ENCODE measurements around the gene BICD1. TPM values are rescaled to one million over a fixed set of nuclear protein-coding genes. Genes with fewer than 3 reads are reported as not detected.

BICD1 gene
- total RNA-seq, 6 experiments from 2014 or later, result 1.0 to 4.9 (median 2.1) TPM

DNA sequence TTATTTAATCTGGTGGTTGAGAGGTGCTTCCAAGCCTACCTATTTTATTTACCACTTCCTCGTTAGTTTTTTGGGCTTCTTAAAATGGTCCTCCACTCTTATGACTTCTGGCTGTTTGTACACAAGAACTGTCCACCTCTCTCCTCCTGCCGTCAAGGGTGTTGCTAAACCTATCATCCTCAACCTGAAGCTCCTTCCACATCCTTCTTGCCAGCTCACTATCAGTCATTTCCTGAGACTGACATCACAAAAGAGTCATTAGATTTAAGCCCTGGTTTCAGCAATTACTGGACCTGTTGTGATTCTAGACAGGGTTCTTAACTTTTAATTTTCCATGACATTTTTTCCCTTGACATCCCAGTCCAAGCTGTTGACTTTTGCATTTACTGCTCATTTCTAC, 91.9 kb downstream of the BICD1 start:
- 75% methylated on average over 2 of the region's 2 CpGs for WGBS (ENCODE audit: insufficient coverage, low coverage, low lambda C conversion rate, missing lambda C conversion rate)
- Histone ChIP-seq H3K4me1 (no peaks in the 10 kb centered on the region), H3K9me3 (no peaks in the 10 kb centered on the region), H3K36me3 (no peaks in the 10 kb centered on the region), H3K4me3 (no peak overlapping the region), H3K27me3 (no peaks in the 10 kb centered on the region), H3K27ac (no peak overlapping the region)
- no peak for TF ChIP-seq POLR2A (IDR thresholded peaks at IDR 0.05)
- TF ChIP-seq, protein P1, sequence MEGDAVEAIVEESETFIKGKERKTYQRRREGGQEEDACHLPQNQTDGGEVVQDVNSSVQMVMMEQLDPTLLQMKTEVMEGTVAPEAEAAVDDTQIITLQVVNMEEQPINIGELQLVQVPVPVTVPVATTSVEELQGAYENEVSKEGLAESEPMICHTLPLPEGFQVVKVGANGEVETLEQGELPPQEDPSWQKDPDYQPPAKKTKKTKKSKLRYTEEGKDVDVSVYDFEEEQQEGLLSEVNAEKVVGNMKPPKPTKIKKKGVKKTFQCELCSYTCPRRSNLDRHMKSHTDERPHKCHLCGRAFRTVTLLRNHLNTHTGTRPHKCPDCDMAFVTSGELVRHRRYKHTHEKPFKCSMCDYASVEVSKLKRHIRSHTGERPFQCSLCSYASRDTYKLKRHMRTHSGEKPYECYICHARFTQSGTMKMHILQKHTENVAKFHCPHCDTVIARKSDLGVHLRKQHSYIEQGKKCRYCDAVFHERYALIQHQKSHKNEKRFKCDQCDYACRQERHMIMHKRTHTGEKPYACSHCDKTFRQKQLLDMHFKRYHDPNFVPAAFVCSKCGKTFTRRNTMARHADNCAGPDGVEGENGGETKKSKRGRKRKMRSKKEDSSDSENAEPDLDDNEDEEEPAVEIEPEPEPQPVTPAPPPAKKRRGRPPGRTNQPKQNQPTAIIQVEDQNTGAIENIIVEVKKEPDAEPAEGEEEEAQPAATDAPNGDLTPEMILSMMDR (IDR thresholded peaks at IDR 0.05), result no peak
- intact Hi-C loops (cut with DNase I), result no loop called here
- ATAC-seq (no peak), DNase-seq (no peak)

- no peaks in the 10 kb centered on the region for H3K27me3 ChIP-seq
- H3K27ac ChIP-seq, result no peak overlapping the region
- DNase-seq, result no peak
- H3K4me1 ChIP-seq, result no peaks in the 10 kb centered on the region
- WGBS (ENCODE audit: insufficient coverage, low coverage, low lambda C conversion rate, missing lambda C conversion rate), result 82% methylated on average over 2 of the region's 2 CpGs
- H3K36me3 ChIP-seq, result no peaks in the 10 kb centered on the region
- intact Hi-C loops (cut with DNase I), result no loop called here
- ATAC-seq, result no peak
- no peaks in the 10 kb centered on the region for H3K9me3 ChIP-seq
- no peak for TF ChIP-seq POLR2A (IDR thresholded peaks at IDR 0.05)
- TF ChIP-seq, protein P1 (IDR thresholded peaks at IDR 0.05), result no peak
- no peak overlapping the region for H3K4me3 ChIP-seq
These were observed 94.4 kb downstream of the BICD1 start for GRCh38 chr12:32201096-32201495.

GRCh38 chr12:32201976-32202375, 95.3 kb downstream of the BICD1 start:
- no peak for DNase-seq
- 67% methylated on average over 1 of the region's 1 CpG for WGBS (ENCODE audit: insufficient coverage, low coverage, low lambda C conversion rate, missing lambda C conversion rate)
- intact Hi-C loops (cut with DNase I), result no loop called here
- no peak overlapping the region for H3K27ac ChIP-seq
- TF ChIP-seq, protein P1 (IDR thresholded peaks at IDR 0.05), result no peak
- no peak for TF ChIP-seq POLR2A (IDR thresholded peaks at IDR 0.05)
- peak in 1 of 4 donors; percentile 28 for ATAC-seq
- H3K4me1 ChIP-seq, result no peaks in the 10 kb centered on the region
- H3K36me3 ChIP-seq, result no peaks in the 10 kb centered on the region
- no peaks in the 10 kb centered on the region for H3K27me3 ChIP-seq
- no peak overlapping the region for H3K4me3 ChIP-seq
- H3K9me3 ChIP-seq, result no peaks in the 10 kb centered on the region

GRCh38 chr12:32205731-32206130, 99.1 kb downstream of the BICD1 start:
- ATAC-seq (no peak), DNase-seq (no peak)
- TF ChIP-seq, protein P1 (IDR thresholded peaks at IDR 0.05), result no peak
- no peak for TF ChIP-seq POLR2A (IDR thresholded peaks at IDR 0.05)
- H3K36me3 ChIP-seq, result no peaks in the 10 kb centered on the region
- no peaks in the 10 kb centered on the region for H3K27me3 ChIP-seq
- H3K9me3 ChIP-seq, result no peaks in the 10 kb centered on the region
- H3K4me1 ChIP-seq, result no peaks in the 10 kb centered on the region
- H3K4me3 ChIP-seq, result no peak overlapping the region
- intact Hi-C loops (cut with DNase I), result no loop called here
- WGBS (ENCODE audit: insufficient coverage, low coverage, low lambda C conversion rate, missing lambda C conversion rate), result 100% methylated on average over 3 of the region's 3 CpGs
- no peak overlapping the region for H3K27ac ChIP-seq

DNA sequence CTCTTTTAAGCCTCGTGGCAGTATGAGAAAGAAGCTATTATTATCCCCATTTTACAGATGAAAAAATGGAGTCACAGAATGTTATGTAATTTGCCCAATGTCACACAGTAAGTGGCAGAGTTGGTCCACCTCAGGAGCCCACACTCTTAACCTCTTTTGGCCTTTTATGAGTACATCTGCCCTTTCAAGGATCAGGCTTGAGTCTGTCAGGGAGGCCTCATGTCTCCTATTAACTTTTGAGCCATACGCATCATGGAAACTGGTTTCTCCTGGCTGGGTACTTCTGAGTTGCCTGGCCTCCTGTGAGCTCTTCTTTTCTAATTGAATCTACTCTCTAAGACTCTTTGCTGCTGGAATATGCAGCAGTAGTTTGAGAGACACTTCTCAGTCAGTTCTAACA, 101.7 kb downstream of the BICD1 start:
- ATAC-seq, result no peak
- no peak for TF ChIP-seq POLR2A (IDR thresholded peaks at IDR 0.05)
- TF ChIP-seq, protein P1 (IDR thresholded peaks at IDR 0.05), result no peak
- no peak for DNase-seq
- Histone ChIP-seq H3K4me1 (no peaks in the 10 kb centered on the region), H3K27me3 (no peaks in the 10 kb centered on the region), H3K27ac (no peak overlapping the region), H3K4me3 (no peak overlapping the region), H3K36me3 (no peaks in the 10 kb centered on the region), H3K9me3 (no peaks in the 10 kb centered on the region)
- intact Hi-C loops (cut with DNase I), result no loop called here
- 79% methylated on average over 2 of the region's 2 CpGs for WGBS (ENCODE audit: insufficient coverage, low coverage, low lambda C conversion rate, missing lambda C conversion rate)

Measured in right lobe of liver (tissue), 6 donors.